GM19455 (cell line): ENCODE measurements around the gene OXTR.

Experiments
- ATAC-seq: cut with Tn5 transposase; IDR thresholded peaks from one replicate; pipeline ENCODE4 v1.9.1; 2021; ENCODE audit not compliant: unreplicated experiment

Gene OXTR

GRCh38 chr3:8767667-8768363, 1.6 kb downstream of the OXTR start:
- peak; percentile 62 for ATAC-seq

- no peak for ATAC-seq
These were observed 2.2 kb downstream of the OXTR start for GRCh38 chr3:8767256-8767666.

GRCh38 chr3:8766148-8766547, 3.3 kb downstream of the OXTR start:
- ATAC-seq, result no peak

GRCh38 chr3:8765528-8765927, 3.9 kb downstream of the OXTR start:
- ATAC-seq, result no peak

GRCh38 chr3:8764528-8764927, 4.9 kb downstream of the OXTR start:
- ATAC-seq, result no peak

GRCh38 chr3:8762607-8763377, 6.6 kb downstream of the OXTR start:
- ATAC-seq, result no peak

- no peak for ATAC-seq
These were observed 7.5 kb downstream of the OXTR start for GRCh38 chr3:8761866-8762265.

GRCh38 chr3:8760506-8760905, 8.9 kb downstream of the OXTR start:
- ATAC-seq, result no peak

GRCh38 chr3:8760091-8760490, 9.3 kb downstream of the OXTR start:
- no peak for ATAC-seq

- ATAC-seq, result no peak
These were observed 10.2 kb downstream of the OXTR start for GRCh38 chr3:8759038-8759707.

- peak; percentile 65 for ATAC-seq
These were observed 11.6 kb downstream of the OXTR start for GRCh38 chr3:8757551-8758518.

- no peak for ATAC-seq
These were observed 12.7 kb downstream of the OXTR start for GRCh38 chr3:8756671-8757070.

- no peak for ATAC-seq
These were observed 13.7 kb downstream of the OXTR start for GRCh38 chr3:8755564-8756237.

- no peak for ATAC-seq
These were observed 14.3 kb downstream of the OXTR start for GRCh38 chr3:8755097-8755496.

- no peak for ATAC-seq
These were observed 16.6 kb downstream of the OXTR start for GRCh38 chr3:8752832-8753231.

GRCh38 chr3:8749316-8749715, 20.1 kb downstream of the OXTR start:
- no peak for ATAC-seq

GRCh38 chr3:8746780-8747345, 22.6 kb downstream of the OXTR start:
- ATAC-seq, result no peak

GRCh38 chr3:8745619-8746370, 23.6 kb downstream of the OXTR start:
- no peak for ATAC-seq

- no peak for ATAC-seq
These were observed 25.5 kb downstream of the OXTR start for GRCh38 chr3:8743911-8744310.
